Measurements from ENCODE around the gene ACOT11.

ACOT11 gene

DNA sequence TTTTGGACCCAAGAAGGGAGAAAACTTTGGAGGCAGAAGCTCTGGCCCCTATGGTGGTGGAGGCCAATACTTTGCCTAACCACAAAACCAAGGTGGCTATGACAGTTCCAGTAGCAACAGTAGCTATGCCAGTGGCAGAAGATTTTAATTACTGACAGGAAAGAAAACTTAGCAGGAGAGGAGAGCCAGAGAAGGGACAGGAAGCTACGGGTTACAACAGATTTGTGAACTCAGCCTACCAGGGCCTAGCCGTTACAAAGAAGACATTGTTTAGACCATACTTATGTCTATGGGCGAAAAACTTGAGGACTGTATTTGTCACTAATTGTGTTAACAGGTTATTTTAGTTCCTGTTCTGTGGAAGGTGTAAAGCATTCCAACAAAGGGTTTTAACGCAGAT lies 10.4 kb upstream of the ACOT11 start:
- DNase-seq (ENCODE audit: low read depth in 2 of 2): no peak

GRCh38 chr1:54538538-54538937 lies 9.5 kb upstream of the ACOT11 start:
- no peak for DNase-seq (ENCODE audit: low read depth in 2 of 2)

DNA sequence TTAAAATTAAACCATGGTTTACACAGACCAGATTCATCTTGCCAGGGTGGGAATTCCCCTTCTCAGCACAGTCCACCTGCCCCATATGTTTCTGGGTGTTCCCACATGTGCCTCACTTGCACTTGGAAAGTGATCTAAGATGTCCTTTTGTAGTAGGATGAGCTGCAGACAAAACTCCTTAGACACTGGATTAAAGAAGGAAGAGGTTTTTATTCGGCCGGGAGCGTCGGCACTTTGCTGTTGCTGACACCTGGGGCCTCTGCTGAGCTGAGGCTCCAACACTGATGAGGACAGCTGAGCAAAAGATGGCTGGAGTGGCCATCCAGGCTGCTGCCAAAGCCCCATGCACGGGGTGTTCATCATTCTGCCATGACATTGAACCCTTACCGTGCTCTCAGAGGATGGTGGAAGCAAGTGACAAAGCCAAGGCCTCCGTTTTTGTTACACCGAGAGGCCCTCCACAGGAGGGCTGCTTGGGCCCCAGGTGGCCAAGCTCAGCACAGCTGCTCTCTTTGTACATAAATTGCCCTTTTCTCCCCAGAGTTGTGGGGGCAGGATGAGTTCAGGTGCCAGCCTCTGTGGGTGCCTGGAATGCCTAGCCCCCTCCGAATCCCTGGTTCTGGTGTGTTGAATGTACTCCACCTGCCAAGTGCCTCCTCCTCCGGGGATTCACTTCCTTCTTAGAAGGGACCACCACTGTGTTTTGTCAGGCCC lies 7.3 kb upstream of the ACOT11 start:
- no peak for DNase-seq (ENCODE audit: low read depth in 2 of 2)

DNA sequence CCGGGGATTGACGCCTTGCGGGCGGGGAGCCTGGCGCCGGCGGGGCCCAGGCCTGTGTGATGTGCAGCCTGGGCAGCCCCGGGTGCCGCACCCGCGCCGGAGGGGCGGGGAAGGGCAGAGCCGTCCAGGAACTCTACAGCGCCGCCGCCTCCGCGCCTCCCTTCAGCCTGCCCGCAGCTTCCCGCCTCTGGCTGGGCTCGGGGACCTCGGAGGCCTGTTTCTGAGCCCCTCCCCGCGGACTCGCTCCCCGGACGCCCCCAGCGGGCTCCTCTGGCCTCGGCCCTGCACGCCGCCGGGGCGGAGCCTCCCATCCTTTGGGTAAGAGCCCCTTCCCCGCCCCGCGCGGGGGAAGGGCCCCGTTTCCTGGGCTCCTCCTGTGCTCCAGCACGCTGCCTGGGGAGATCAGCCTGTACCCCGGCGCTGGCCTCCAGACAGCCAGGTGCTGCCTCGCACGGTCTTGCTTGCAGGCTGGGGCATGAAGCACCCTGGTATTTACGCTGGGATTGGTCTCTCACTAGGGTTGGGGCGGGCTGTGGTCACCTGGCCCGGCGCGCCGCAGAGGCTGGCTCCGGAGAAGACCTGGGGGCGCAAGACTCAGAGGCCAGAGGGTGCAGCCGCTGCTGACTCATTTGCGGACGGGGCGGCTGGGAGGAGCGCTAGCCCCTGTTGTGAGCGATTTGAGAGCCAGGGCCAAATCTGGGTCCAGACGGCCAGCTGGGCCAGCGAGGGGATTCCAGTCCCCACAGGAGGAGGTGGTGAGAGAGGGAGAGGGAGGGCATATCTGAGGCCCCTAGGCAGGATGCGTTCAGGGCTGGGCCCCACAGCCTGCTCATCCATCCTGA lies 5.7 kb upstream of the ACOT11 start:
- no peak for DNase-seq (ENCODE audit: low read depth in 2 of 2)

DNA sequence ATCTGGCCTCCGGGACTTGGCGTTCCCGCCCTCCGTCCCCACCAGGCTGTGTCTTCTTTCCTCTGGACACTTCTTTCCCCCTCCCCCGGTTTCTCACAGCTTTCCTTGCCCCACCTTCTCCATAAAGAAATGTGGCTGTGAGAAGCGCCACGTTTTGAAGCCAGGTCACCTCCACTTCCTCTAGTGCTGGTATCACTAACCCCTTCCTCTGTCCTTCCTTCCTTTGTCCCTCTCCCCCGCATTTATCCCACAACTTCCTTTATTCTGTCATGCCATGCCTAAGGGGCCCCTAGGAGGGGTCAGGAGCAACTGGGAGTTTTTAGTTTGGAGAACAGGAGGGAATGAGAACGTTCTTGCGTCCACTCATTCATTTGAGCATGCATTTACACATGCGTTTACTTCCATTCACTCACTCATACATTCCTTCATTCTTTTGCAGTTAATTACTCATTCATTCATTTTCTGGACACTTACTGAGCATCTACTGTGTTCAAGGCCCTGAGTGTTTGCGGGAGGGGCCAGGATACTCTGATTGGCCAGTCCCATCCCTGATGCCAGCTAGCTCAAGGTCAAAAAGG lies 5.0 kb upstream of the ACOT11 start:
- no peak for DNase-seq (ENCODE audit: low read depth in 2 of 2)

- peak; percentile 43 to 46 for DNase-seq (ENCODE audit: low read depth in 2 of 2)
Measured at GRCh38 chr1:54543729-54544496, 4.1 kb upstream of the ACOT11 start.

DNA sequence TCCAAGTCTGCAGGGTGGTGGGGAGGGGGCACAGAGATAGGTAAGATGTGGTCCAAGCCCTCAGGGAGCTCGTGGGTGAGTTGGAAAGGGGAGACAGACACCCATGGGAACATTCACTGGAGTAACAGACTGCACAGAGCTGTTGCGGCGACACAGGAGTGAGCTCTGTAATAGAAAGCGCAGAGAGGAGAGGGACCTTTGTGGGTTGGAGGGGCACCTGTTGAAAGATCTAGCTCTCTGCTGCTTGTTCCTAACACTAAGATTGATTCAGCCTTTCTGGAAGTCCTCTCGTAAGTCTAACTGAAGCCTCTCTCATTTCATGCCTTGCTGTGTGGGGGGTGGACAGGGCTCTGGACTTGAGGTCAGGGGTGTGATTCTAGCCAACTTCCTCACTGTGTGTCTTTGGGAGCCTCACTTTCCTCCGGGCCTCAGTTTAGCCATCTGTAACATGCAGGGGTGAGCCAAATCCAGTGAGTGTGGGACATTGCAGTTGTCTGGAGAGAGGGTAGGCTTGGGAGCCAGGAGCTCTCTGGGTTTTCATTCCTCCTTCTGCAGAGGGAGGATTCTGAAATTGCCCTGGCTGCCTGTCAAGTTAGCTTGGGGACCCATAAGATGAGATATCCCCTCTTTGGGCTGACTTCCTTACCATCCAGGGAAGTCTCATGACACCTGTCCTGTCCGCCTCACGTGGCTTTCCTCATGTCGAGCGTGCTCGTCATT lies 2.0 kb upstream of the ACOT11 start:
- DNase-seq (ENCODE audit: low read depth in 2 of 2): no peak

GRCh38 chr1:54546651-54547401 lies 1.2 kb upstream of the ACOT11 start:
- no peak for DNase-seq (ENCODE audit: low read depth in 2 of 2)

- no peak for DNase-seq (ENCODE audit: low read depth in 2 of 2)
Measured at GRCh38 chr1:54548389-54549044, 489 bp downstream of the ACOT11 start.

DNA sequence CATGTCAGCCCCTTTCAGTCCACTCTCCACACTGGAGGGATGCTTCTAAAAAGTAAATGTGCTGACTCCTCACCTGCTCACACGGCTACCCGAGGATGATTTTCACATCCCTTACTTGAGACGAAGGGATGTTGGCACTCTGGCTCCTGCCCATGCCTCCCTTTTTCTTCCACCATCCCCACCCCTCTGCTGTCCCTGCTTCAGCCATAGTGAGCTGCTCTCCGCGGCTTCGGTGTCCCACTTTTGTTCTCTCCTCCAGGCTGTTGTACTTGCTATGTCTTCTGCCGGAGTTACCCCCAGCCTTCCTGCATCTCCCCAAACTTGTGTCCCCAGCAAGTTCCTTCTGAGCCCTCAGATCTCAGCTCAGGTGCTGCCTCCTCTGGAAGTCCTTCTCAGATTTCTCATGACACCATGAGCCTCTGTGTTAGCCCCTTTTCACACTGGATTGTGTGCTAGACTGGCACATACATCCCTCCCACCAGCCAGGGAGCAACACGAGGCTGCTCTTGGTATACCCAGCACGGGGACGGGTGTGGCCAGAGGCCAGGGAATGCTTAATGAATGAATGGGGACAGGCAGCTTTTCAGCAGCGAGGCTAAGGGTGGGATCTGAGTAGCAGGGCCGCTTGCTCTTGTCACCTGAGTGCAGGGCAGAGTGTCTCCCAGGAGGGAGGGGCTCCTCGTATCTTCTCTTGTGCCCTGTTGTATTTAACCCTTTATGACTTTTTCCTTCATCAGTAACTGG lies 1.3 kb downstream of the ACOT11 start:
- DNase-seq (ENCODE audit: low read depth in 2 of 2): no peak

DNA sequence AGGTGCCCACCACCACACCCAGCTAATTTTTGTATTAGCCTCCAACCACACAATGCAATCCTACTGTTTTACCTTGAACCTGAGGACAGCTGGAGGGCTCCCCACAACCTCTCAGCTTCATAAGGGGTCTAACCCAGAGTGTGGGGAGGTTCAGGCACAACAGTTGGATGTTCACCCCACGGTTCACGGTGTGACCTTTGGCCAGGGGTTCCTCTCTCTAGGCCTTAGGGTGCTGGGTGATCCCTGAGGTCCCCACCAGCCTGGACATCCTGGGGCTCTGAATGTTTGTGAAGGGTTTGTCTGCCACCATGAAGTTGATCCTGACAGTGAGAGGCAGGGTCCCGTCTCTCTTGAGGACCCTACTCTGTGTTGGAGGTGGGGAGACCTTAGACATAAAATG lies 3.9 kb downstream of the ACOT11 start:
- no peak for DNase-seq (ENCODE audit: low read depth in 2 of 2)

DNA sequence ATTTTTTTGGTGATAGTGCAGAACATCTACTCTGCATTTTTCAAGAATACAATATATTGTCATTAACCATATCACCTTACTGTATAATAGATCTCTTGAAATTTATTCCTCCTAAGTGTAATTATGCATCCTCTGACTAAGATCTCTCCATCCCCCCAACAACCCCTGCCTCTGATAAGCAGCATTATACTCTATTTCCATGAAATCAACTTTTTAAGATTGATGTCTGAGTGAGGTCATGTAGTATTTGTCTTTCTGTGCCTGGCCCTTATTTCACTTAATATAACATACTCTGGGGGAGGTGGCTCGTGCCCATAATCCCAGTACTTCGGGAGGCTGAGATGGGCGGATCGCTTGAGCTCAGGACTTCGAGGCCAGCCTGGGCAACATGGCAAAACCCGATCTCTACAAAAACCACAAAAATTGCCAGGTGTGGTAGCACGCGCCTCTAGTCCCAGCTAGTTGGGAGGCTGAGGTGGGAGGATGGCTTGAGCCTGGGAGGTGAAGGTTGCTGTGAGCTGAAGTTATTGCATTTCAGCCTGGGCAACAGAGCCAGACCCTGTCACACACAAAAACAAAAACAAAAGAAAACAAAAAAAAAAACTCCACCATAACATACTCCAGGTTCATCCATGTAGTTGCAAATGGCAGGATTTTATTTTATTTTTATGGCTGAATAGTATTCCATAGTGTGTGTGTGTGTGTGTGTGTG lies 5.7 kb downstream of the ACOT11 start:
- DNase-seq (ENCODE audit: low read depth in 2 of 2): no peak

DNA sequence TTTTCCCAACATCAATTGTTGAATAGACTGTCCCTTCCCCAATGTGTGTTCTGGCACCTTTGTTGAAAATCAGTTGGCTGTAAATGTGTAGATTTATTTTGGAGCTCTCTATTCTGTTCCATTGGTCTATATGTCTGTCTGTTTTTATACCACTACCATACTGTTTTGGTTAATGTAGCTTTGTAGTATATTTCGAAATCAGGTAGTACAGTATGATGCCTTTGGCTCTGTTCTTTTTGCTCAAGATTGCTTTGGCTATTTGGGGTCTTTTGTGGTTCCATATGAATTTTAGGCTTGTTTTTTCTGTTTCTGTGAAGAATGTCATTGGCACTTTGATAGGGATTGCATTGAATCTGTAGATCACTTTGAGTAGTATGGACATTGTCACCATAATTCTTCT lies 8.1 kb downstream of the ACOT11 start:
- no peak for DNase-seq (ENCODE audit: low read depth in 2 of 2)

GRCh38 chr1:54557671-54558355 lies 9.8 kb downstream of the ACOT11 start:
- DNase-seq (ENCODE audit: low read depth in 2 of 2): no peak

GRCh38 chr1:54558434-54559030 lies 10.5 kb downstream of the ACOT11 start:
- no peak for DNase-seq (ENCODE audit: low read depth in 2 of 2)

GRCh38 chr1:54559111-54559548 lies 11.1 kb downstream of the ACOT11 start:
- no peak for DNase-seq (ENCODE audit: low read depth in 2 of 2)

GRCh38 chr1:54559771-54560231 lies 11.8 kb downstream of the ACOT11 start:
- DNase-seq (ENCODE audit: low read depth in 2 of 2): no peak

Measured in fibroblast of skin of left biceps (primary cell).